GM12874 (cell line): ENCODE measurements around the gene NTNG2.

Experiments
- CTCF ChIP-seq: IDR thresholded peaks from 2 replicates; pipeline ENCODE4 v1.5.1; 2011; ENCODE audit warnings: low read depth, mild to moderate bottlenecking, control low read depth, low read length, moderate library complexity; ENCODE audit not compliant: insufficient read depth

NTNG2 gene

GRCh38 chr9:132161743-132162184 is at the start of gene NTNG2:
NTNG2 (plus strand) TSS chr9:132162058; CDS start chr9:132166832, 4,774 bp downstream.
- no peak for TF ChIP-seq CTCF

GRCh38 chr9:132114102-132114707 is 47.7 kb upstream of the NTNG2 start:
- no peak for TF ChIP-seq CTCF

- no peak for TF ChIP-seq CTCF
These were observed 45.3 kb upstream of the NTNG2 start for GRCh38 chr9:132116583-132116982.

GRCh38 chr9:132117694-132118093 is 44.2 kb upstream of the NTNG2 start:
- TF ChIP-seq CTCF: no peak

GRCh38 chr9:132121021-132121420 is 40.8 kb upstream of the NTNG2 start:
- TF ChIP-seq CTCF: no peak

- no peak for TF ChIP-seq CTCF
These were observed 37.1 kb upstream of the NTNG2 start for GRCh38 chr9:132124800-132125199.

- no peak for TF ChIP-seq CTCF
These were observed 36.5 kb upstream of the NTNG2 start for GRCh38 chr9:132125361-132125760.
